GM12878 (cell line): ENCODE data around the gene PRRC1. TPM values are rescaled to one million over a fixed set of nuclear protein-coding genes. Genes with fewer than 3 reads are reported as not detected.

Experiments used
- ATAC-seq: fragments of 200-7000 bp; cut with Tn5 transposase; 3 replicates; pipeline ENCODE4 v1.9.1; 2020; ENCODE audit warnings: mild to moderate bottlenecking, moderate library complexity
- BruUV-seq: library from RNA; stranded (reverse); fragments of 400-500 nt; replicated peaks from 2 replicates; lab custom pipeline; 2021; lab: Mats Ljungman, UMichigan
- CTCF ChIA-PET: fragments of 300-600 bp; sonication (Branson Sonifier 250); formaldehyde crosslinking; extraction: SDS; loops from one replicate; lab custom pipeline; 2021; ENCODE audit warnings: inconsistent platforms; lab: Yijun Ruan, JAX
- POLR2A ChIA-PET: fragments of 350-600 bp; formaldehyde crosslinking; extraction: SDS; loops from one replicate; lab custom pipeline; 2021; ENCODE audit warnings: inconsistent platforms; lab: Charles Lee
- RAD21 ChIA-PET: fragments of 300-600 bp; sonication (Branson Sonifier 250); formaldehyde crosslinking; loops from one replicate; lab custom pipeline; 2023; ENCODE audit warnings: antibody characterized with exemption; ENCODE audit not compliant: unreplicated experiment; lab: Charles Lee
- SMC1A ChIA-PET: fragments of 300-600 bp; sonication (Branson Sonifier 250); formaldehyde crosslinking; loops from one replicate; lab custom pipeline; 2023; ENCODE audit not compliant: unreplicated experiment, uncharacterized antibody; lab: Charles Lee
- DNase-seq: peaks from one replicate; pipeline ENCODE4 v3.0.0-alpha.2; 2011; ENCODE audit warnings: low read depth, low spot score
- FAIRE-seq: peaks from 3 replicates; lab custom pipeline; 2011; peaks lifted over from hg19 to GRCh38; lab: Jason Lieb, UNC
- H2AFZ ChIP-seq: 2 replicates; pipeline ENCODE4 v1.6.0; 2011; ENCODE audit warnings: low read depth, low read length, control low read depth; ENCODE audit not compliant: control insufficient read depth
- H3K27ac ChIP-seq: 2 replicates; pipeline ENCODE4 v1.5.1; 2011; ENCODE audit warnings: control low read depth; ENCODE audit not compliant: control insufficient read depth, insufficient read depth
- H3K27me3 ChIP-seq, 2 experiments: replicated peaks in 1 of 2; 2 replicates each; pipeline versions ENCODE4 v1.6.0 to v1.6.1; 2011; ENCODE audit warnings: low read length in 1 of 2; ENCODE audit not compliant: control insufficient read depth in 2 of 2, insufficient read depth in 2 of 2
- H3K36me3 ChIP-seq, 2 experiments: 2 replicates each; pipeline ENCODE4 v1.5.1; 2011; ENCODE audit warnings: low read length in 1 of 2; ENCODE audit not compliant: control insufficient read depth in 2 of 2, insufficient read depth in 2 of 2
- H3K4me1 ChIP-seq: 2 replicates; pipeline ENCODE4 v1.6.1; 2011; ENCODE audit warnings: mild to moderate bottlenecking, low read length, moderate library complexity, mixed read lengths; ENCODE audit not compliant: control insufficient read depth, insufficient read depth
- H3K4me2 ChIP-seq: 2 replicates; pipeline ENCODE4 v1.6.0; 2011; ENCODE audit warnings: control low read depth; ENCODE audit not compliant: control insufficient read depth, insufficient read depth
- H3K4me3 ChIP-seq: fragments of 200-600 bp; sonication (generic); 2 replicates; pipeline ENCODE4 v1.5.1; 2016
- H3K79me2 ChIP-seq: 2 replicates; pipeline ENCODE4 v1.6.0; 2011; ENCODE audit warnings: low read length; ENCODE audit not compliant: control insufficient read depth, insufficient read depth
- H3K9ac ChIP-seq: 2 replicates; pipeline ENCODE4 v1.8.0; 2011; ENCODE audit warnings: low read length, control low read depth, mixed read lengths; ENCODE audit not compliant: control insufficient read depth, insufficient read depth
- H3K9me3 ChIP-seq: replicated peaks from 3 replicates; pipeline ENCODE4 v1.5.1; 2011; ENCODE audit warnings: mild to moderate bottlenecking, low read length; ENCODE audit not compliant: control insufficient read depth, insufficient read depth
- H4K20me1 ChIP-seq: 2 replicates; pipeline ENCODE4 v1.6.0; 2011; ENCODE audit not compliant: control insufficient read depth, insufficient read depth
- EZH2 ChIP-seq: IDR thresholded peaks from 2 replicates; pipeline ENCODE4 v1.6.1; 2012; ENCODE audit warnings: low read depth, mild to moderate bottlenecking, control low read depth, inconsistent platforms, low read length, borderline replicate concordance; ENCODE audit not compliant: control insufficient read depth
- GABPA ChIP-seq: IDR thresholded peaks from 2 replicates; pipeline ENCODE4 v1.6.1; 2014; ENCODE audit warnings: antibody characterized with exemption, low read depth, mild to moderate bottlenecking, inconsistent platforms
- HDGF ChIP-seq: fragments of 450-650 bp; IDR thresholded peaks from 2 replicates; pipeline ENCODE4 v1.6.1; 2016; ENCODE audit warnings: antibody characterized with exemption
- IRF4 ChIP-seq: IDR thresholded peaks from 2 replicates; pipeline ENCODE4 v1.6.1; 2011; ENCODE audit warnings: low read depth, low read length
- MEF2B ChIP-seq: fragments of 450-650 bp; IDR thresholded peaks from 2 replicates; pipeline ENCODE4 v1.6.1; 2018; ENCODE audit warnings: mild to moderate bottlenecking, moderate library complexity; ENCODE audit not compliant: partially characterized antibody, poor library complexity, severe bottlenecking
- PAX8 ChIP-seq: fragments of 450-650 bp; IDR thresholded peaks from 2 replicates; pipeline ENCODE4 v1.6.1; 2017; ENCODE audit warnings: mild to moderate bottlenecking, moderate library complexity
- RCOR1 ChIP-seq: conservative IDR thresholded peaks from 2 replicates; pipeline ENCODE4 v1.6.1; 2012; ENCODE audit warnings: low read depth, low read length, improper control_type of control experiment
- RFX5 ChIP-seq: IDR thresholded peaks from 2 replicates; pipeline ENCODE4 v1.6.1; 2011; ENCODE audit warnings: low read depth, low read length, improper control_type of control experiment
- STAT3 ChIP-seq: IDR thresholded peaks from 2 replicates; pipeline ENCODE4 v1.6.1; 2011; ENCODE audit warnings: low read depth, low read length, improper control_type of control experiment
- WGBS: methylation state at CpG from one replicate; pipeline ENCODE4 v1.1.6; 2016; ENCODE audit warnings: low lambda C conversion rate; ENCODE audit not compliant: insufficient replicate concordance, insufficient coverage; ENCODE audit errors: missing lambda C conversion rate; 5-methylcytosine and 5-hydroxymethylcytosine counted together
- in situ Hi-C: fragments of 300-500 bp; cut with MboI; formaldehyde crosslinking; loops from 9 replicates; pipeline ENCODE4 v1.14.3; 2018; ENCODE audit warnings: mixed read lengths
- intact Hi-C: fragments of 100-400 bp; cut with micrococcal nuclease; formaldehyde crosslinking; loops from one replicate; pipeline ENCODE4 v1.14.2; 2022; ENCODE audit not compliant: unreplicated experiment
- polyA plus RNA-seq, 11 experiments: library from polyadenylated mRNA; depleted of rRNA in 4 of 11; unstranded in 6 of 11; stranded (reverse) in 5 of 11; fragments of >200 nt; fragmentation: Nextera tagmentation in 4 of 11; fragmentation: Illumina TruSeq in 1 of 11; extraction: Ambion mirVana in 4 of 11; extraction: Trizol in 1 of 11; gene quantifications; 1 replicate in 1 of 11; 2 replicates in 10 of 11; pipeline versions ENCODE4 v1.2.1 to v1.2.3, GENCODE V29; 2011 to 2016; ENCODE audit warnings: inconsistent platforms in 2 of 11, missing spikeins in 2 of 11, low read depth in 1 of 11
- total RNA-seq, 4 experiments: library from RNA; depleted of rRNA in 3 of 4; stranded (reverse); fragments of >200 nt in 3 of 4; fragmentation: Illumina TruSeq in 1 of 4; extraction: Trizol in 1 of 4; gene quantifications; 2 replicates each; pipeline versions ENCODE4 v1.2.1 to v1.2.3, GENCODE V29; 2013 to 2021
- TF ChIP-seq, protein P1 (sequence below): fragments of 450-650 bp; IDR thresholded peaks from 2 replicates; pipeline ENCODE4 v1.6.1; 2016; ENCODE audit warnings: mild to moderate bottlenecking

The PRRC1 gene
- total and polyA plus RNA-seq, 10 of the 15 experiments (the other 5 are each of a cell fraction or from before 2014, with no cell fraction given), result 19.0 to 54.5 (median 31.0) TPM

DNA sequence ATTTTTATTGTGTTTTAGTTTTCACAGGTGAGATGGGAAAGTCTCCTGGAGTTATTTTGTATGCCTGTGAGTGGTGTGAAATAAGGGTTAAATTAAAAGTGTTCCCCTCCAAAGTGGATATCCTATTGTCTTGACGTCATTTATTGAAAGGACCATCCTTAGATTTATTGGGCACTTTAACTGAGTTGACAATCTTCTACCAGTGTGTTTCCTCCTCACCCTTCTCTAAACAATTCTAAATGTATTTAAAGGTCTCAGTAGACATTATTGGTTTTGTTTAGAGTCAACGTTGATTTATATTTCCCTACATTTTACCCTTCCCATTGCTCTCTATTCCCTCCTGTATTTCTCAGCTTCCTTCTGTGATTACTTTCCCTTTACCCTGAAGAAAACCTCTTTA lies 40.8 kb downstream of the PRRC1 start:
- in situ Hi-C loops (loop anchor here (25.0 kb wide), 1 partner anchor 1554 kb away; no protein-coding TSS in a partner anchor), intact Hi-C loops (no loop called here)
- Histone ChIP-seq H2AFZ (no peak overlapping the region), H3K79me2 (no peaks in the 10 kb centered on the region), H3K27ac (no peak overlapping the region), H3K9me3 (no peaks in the 10 kb centered on the region), H3K36me3 (peaks cover 2 to 8% of the 10 kb centered on the region in 2 experiments), H3K4me1 (0 out of 2 replicates have a peak, but pooled peaks cover 4% of the 10 kb centered on the region), H3K9ac (no peak overlapping the region), H3K4me3 (no peak overlapping the region), H3K27me3 (no peaks in the 10 kb centered on the region), H3K4me2 (no peak overlapping the region), H4K20me1 (no peaks in the 10 kb centered on the region; the same call in 1 of the 2 replicates)
- ChIA-PET RAD21 (no interaction called here), POLR2A (no interaction called here), SMC1A (no interaction called here), CTCF (no interaction called here)
- 69% methylated on average over 2 of the region's 2 CpGs for WGBS
- TF ChIP-seq, protein P1, sequence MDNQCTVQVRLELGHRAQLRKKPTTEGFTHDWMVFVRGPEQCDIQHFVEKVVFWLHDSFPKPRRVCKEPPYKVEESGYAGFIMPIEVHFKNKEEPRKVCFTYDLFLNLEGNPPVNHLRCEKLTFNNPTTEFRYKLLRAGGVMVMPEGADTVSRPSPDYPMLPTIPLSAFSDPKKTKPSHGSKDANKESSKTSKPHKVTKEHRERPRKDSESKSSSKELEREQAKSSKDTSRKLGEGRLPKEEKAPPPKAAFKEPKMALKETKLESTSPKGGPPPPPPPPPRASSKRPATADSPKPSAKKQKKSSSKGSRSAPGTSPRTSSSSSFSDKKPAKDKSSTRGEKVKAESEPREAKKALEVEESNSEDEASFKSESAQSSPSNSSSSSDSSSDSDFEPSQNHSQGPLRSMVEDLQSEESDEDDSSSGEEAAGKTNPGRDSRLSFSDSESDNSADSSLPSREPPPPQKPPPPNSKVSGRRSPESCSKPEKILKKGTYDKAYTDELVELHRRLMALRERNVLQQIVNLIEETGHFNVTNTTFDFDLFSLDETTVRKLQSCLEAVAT, result no peak
- TF ChIP-seq EZH2 (no peak), RCOR1 (no peak), GABPA (no peak), RFX5 (no peak), MEF2B (no peak), IRF4 (no peak), STAT3 (no peak), HDGF (no peak), PAX8 (no peak)
- ATAC-seq, result no peak
- DNase-seq, result no peak
- no peak for FAIRE-seq
- BruUV-seq, result no TSS peak
